Measurements from ENCODE around the gene FAM83B.
"Not testable (repeated sequence)": the region's sequence is repeated elsewhere in the genome, so short reads cannot be mapped to it uniquely, and the experiment has no call there.

The FAM83B gene

GRCh38 chr6:54898767-54899166, 52.2 kb downstream of the FAM83B start:
- no peak for DNase-seq

GRCh38 chr6:54899442-54899841, 52.9 kb downstream of the FAM83B start:
- no peak for DNase-seq

- no peak for DNase-seq
Measured at GRCh38 chr6:54899986-54900385, 53.4 kb downstream of the FAM83B start.

GRCh38 chr6:54900666-54901065, 54.1 kb downstream of the FAM83B start:
- DNase-seq, result no peak

GRCh38 chr6:54903884-54904283, 57.3 kb downstream of the FAM83B start:
- no peak for DNase-seq

- no peak for DNase-seq
Measured at GRCh38 chr6:54907355-54907754, 60.8 kb downstream of the FAM83B start.

GRCh38 chr6:54909184-54909583, 62.6 kb downstream of the FAM83B start:
- DNase-seq, result no peak

- no peak for DNase-seq
Measured at GRCh38 chr6:54910431-54910884, 63.9 kb downstream of the FAM83B start.

- DNase-seq, result no peak
Measured at GRCh38 chr6:54910921-54911320, 64.3 kb downstream of the FAM83B start.

GRCh38 chr6:54913211-54913610, 66.6 kb downstream of the FAM83B start:
- no peak for DNase-seq

GRCh38 chr6:54916858-54917257, 70.3 kb downstream of the FAM83B start:
- DNase-seq, result no peak

- no peak for DNase-seq
Measured at GRCh38 chr6:54920628-54921027, 74.1 kb downstream of the FAM83B start.

- DNase-seq, result no peak
Measured at GRCh38 chr6:54921891-54922290, 75.3 kb downstream of the FAM83B start.

- no peak for DNase-seq
Measured at GRCh38 chr6:54929245-54929909, 82.8 kb downstream of the FAM83B start.

- no peak for DNase-seq
Measured at GRCh38 chr6:54932622-54933021, 86.1 kb downstream of the FAM83B start.

- DNase-seq, result no peak
Measured at GRCh38 chr6:54935739-54936138, 89.2 kb downstream of the FAM83B start.

- DNase-seq, result no peak
Measured at GRCh38 chr6:54937371-54937770, 90.8 kb downstream of the FAM83B start.

GRCh38 chr6:54957698-54958097, 111.1 kb downstream of the FAM83B start:
- DNase-seq, result no peak

- DNase-seq, result peak; percentile 52
Measured at GRCh38 chr6:54958446-54958845, 111.9 kb downstream of the FAM83B start.

GRCh38 chr6:54959820-54960219, 113.2 kb downstream of the FAM83B start:
- DNase-seq, result no peak

GRCh38 chr6:54961372-54961771, 114.8 kb downstream of the FAM83B start:
- not testable (repeated sequence) for DNase-seq

GRCh38 chr6:54970337-54970736, 123.8 kb downstream of the FAM83B start:
- DNase-seq, result no peak

GRCh38 chr6:54971825-54972224, 125.3 kb downstream of the FAM83B start:
- no peak for DNase-seq

GRCh38 chr6:54979161-54979560, 132.6 kb downstream of the FAM83B start:
- not testable (repeated sequence) for DNase-seq

All from RPMI8226 (cell line).